ENCODE measurements around the gene ZDHHC11.

The ZDHHC11 gene

GRCh38 chr5:883475-884181 is 32.8 kb upstream of the ZDHHC11 start:
- TF ChIP-seq SIN3A (IDR thresholded peaks at IDR 0.05; ENCODE audit: borderline replicate concordance, insufficient read depth, low read length): no peak
- no peak for TF ChIP-seq REST (IDR thresholded peaks at IDR 0.05; ENCODE audit: insufficient read depth in 1 of 2, low read depth in 2 of 2, low read length in 2 of 2)
- TF ChIP-seq POLR2AphosphoS5 (IDR thresholded peaks at IDR 0.05; ENCODE audit: low read depth, low read length): no peak
- no peak for TF ChIP-seq TAF1 (IDR thresholded peaks at IDR 0.05; ENCODE audit: borderline replicate concordance, insufficient read depth, low read length)
- no peak for TF ChIP-seq FOXP2 (optimal IDR thresholded peaks at IDR 0.05; ENCODE audit: borderline replicate concordance, extremely low read depth, extremely low read length, insufficient read depth)

GRCh38 chr5:882253-883183 is 31.7 kb upstream of the ZDHHC11 start:
- no peak for TF ChIP-seq TAF1 (IDR thresholded peaks at IDR 0.05; ENCODE audit: borderline replicate concordance, insufficient read depth, low read length)
- TF ChIP-seq POLR2AphosphoS5 (IDR thresholded peaks at IDR 0.05; ENCODE audit: low read depth, low read length): no peak
- TF ChIP-seq FOXP2 (optimal IDR thresholded peaks at IDR 0.05; ENCODE audit: borderline replicate concordance, extremely low read depth, extremely low read length, insufficient read depth): no peak

- TF ChIP-seq SIN3A (IDR thresholded peaks at IDR 0.05; ENCODE audit: borderline replicate concordance, insufficient read depth, low read length) (no peak), POLR2AphosphoS5 (IDR thresholded peaks at IDR 0.05; ENCODE audit: low read depth, low read length) (no peak), FOXP2 (optimal IDR thresholded peaks at IDR 0.05; ENCODE audit: borderline replicate concordance, extremely low read depth, extremely low read length, insufficient read depth) (no peak), TAF1 (IDR thresholded peaks at IDR 0.05; ENCODE audit: borderline replicate concordance, insufficient read depth, low read length) (no peak), REST (IDR thresholded peaks at IDR 0.05; ENCODE audit: insufficient read depth in 1 of 2, low read depth in 2 of 2, low read length in 2 of 2) (no peak)
Observed at GRCh38 chr5:881551-881935, 30.8 kb upstream of the ZDHHC11 start.

- no peak for TF ChIP-seq TAF1 (IDR thresholded peaks at IDR 0.05; ENCODE audit: borderline replicate concordance, insufficient read depth, low read length)
- TF ChIP-seq POLR2AphosphoS5 (IDR thresholded peaks at IDR 0.05; ENCODE audit: low read depth, low read length): no peak
- no peak for TF ChIP-seq SIN3A (IDR thresholded peaks at IDR 0.05; ENCODE audit: borderline replicate concordance, insufficient read depth, low read length)
- TF ChIP-seq FOXP2 (optimal IDR thresholded peaks at IDR 0.05; ENCODE audit: borderline replicate concordance, extremely low read depth, extremely low read length, insufficient read depth): no peak
- TF ChIP-seq REST (IDR thresholded peaks at IDR 0.05; ENCODE audit: insufficient read depth in 1 of 2, low read depth in 2 of 2, low read length in 2 of 2): no peak
Observed at GRCh38 chr5:880816-881550, 30.2 kb upstream of the ZDHHC11 start.

GRCh38 chr5:878125-878524 is 27.3 kb upstream of the ZDHHC11 start:
- TF ChIP-seq REST (IDR thresholded peaks at IDR 0.05; ENCODE audit: insufficient read depth in 1 of 2, low read depth in 2 of 2, low read length in 2 of 2) (no peak), SIN3A (IDR thresholded peaks at IDR 0.05; ENCODE audit: borderline replicate concordance, insufficient read depth, low read length) (no peak), TAF1 (IDR thresholded peaks at IDR 0.05; ENCODE audit: borderline replicate concordance, insufficient read depth, low read length) (no peak), POLR2AphosphoS5 (IDR thresholded peaks at IDR 0.05; ENCODE audit: low read depth, low read length) (no peak), FOXP2 (optimal IDR thresholded peaks at IDR 0.05; ENCODE audit: borderline replicate concordance, extremely low read depth, extremely low read length, insufficient read depth) (no peak)
